GM23338 (cell line): ENCODE measurements around the gene METTL5. TPM values are rescaled to one million over a fixed set of nuclear protein-coding genes. Genes with fewer than 3 reads are reported as not detected.

Experiments
- ATAC-seq: fragments of 200-7000 bp; cut with Tn5 transposase; 3 replicates; pipeline ENCODE4 v1.9.1; 2020
- DNase-seq: peaks from one replicate; pipeline ENCODE4 v3.0.0-alpha.2; 2015; ENCODE audit warnings: low spot score
- H2AFZ ChIP-seq: fragments of 200-600 bp; sonication (generic); 2 replicates; pipeline ENCODE4 v1.8.0; 2016; ENCODE audit warnings: antibody characterized with exemption, mild to moderate bottlenecking, moderate library complexity
- H3F3A ChIP-seq: fragments of 200-600 bp; sonication (generic); replicated peaks from 2 replicates; pipeline ENCODE4 v1.8.0; 2017; ENCODE audit warnings: antibody characterized with exemption, mixed run types, low read depth
- H3K27ac ChIP-seq: fragments of 200-600 bp; sonication (generic); 2 replicates; pipeline ENCODE4 v1.6.1; 2016; ENCODE audit warnings: low read depth
- H3K27me3 ChIP-seq: fragments of 200-600 bp; sonication (generic); 2 replicates; pipeline ENCODE4 v1.8.0; 2016; ENCODE audit warnings: mild to moderate bottlenecking, mixed run types, moderate library complexity; ENCODE audit not compliant: insufficient read depth
- H3K36me3 ChIP-seq: fragments of 200-600 bp; sonication (generic); 2 replicates; pipeline ENCODE4 v1.8.0; 2016; ENCODE audit warnings: mild to moderate bottlenecking; ENCODE audit not compliant: insufficient read depth
- H3K4me1 ChIP-seq: fragments of 200-600 bp; sonication (generic); 2 replicates; pipeline ENCODE4 v1.8.0; 2016; ENCODE audit warnings: mild to moderate bottlenecking, moderate library complexity; ENCODE audit not compliant: insufficient read depth
- H3K4me2 ChIP-seq: fragments of 200-600 bp; sonication (generic); 2 replicates; pipeline ENCODE4 v1.7.1; 2017; ENCODE audit warnings: mixed run types
- H3K4me3 ChIP-seq: fragments of 200-600 bp; sonication (generic); 2 replicates; pipeline ENCODE4 v1.6.1; 2016; ENCODE audit warnings: mixed run types
- H3K79me2 ChIP-seq: fragments of 200-600 bp; sonication (generic); replicated peaks from 2 replicates; pipeline ENCODE4 v1.8.0; 2017; ENCODE audit warnings: mild to moderate bottlenecking; ENCODE audit not compliant: insufficient read depth
- H3K9me2 ChIP-seq: fragments of 200-600 bp; sonication (generic); 2 replicates; pipeline ENCODE4 v1.8.0; 2017; ENCODE audit not compliant: insufficient read depth
- H4K20me1 ChIP-seq: fragments of 200-600 bp; sonication (generic); replicated peaks from 2 replicates; pipeline ENCODE4 v1.8.0; 2017; ENCODE audit warnings: mild to moderate bottlenecking; ENCODE audit not compliant: insufficient read depth
- H3K27ac Mint-ChIP-seq: 2 replicates; pipeline ENCODE4 v1.8.0; 2020; ENCODE audit warnings: inconsistent platforms, mild to moderate bottlenecking, moderate library complexity, mixed read lengths
- H3K27me3 Mint-ChIP-seq: 3 replicates; pipeline ENCODE4 v1.8.0; 2022; ENCODE audit warnings: low read depth, mild to moderate bottlenecking, moderate library complexity, mixed read lengths, inconsistent platforms; ENCODE audit not compliant: insufficient read depth, poor library complexity
- H3K36me3 Mint-ChIP-seq: 3 replicates; pipeline ENCODE4 v1.8.0; 2021; ENCODE audit warnings: low read depth, mild to moderate bottlenecking, inconsistent platforms, moderate library complexity, mixed read lengths
- H3K4me1 Mint-ChIP-seq: 3 replicates; pipeline ENCODE4 v1.8.0; 2020; ENCODE audit warnings: mild to moderate bottlenecking, inconsistent platforms, mixed read lengths
- H3K4me3 Mint-ChIP-seq: 3 replicates; pipeline ENCODE4 v1.8.0; 2021; ENCODE audit warnings: moderate library complexity, mild to moderate bottlenecking, inconsistent platforms, mixed read lengths
- H3K9me3 Mint-ChIP-seq: 3 replicates; pipeline ENCODE4 v1.8.0; 2020; ENCODE audit warnings: moderate library complexity, mild to moderate bottlenecking, inconsistent platforms, mixed read lengths
- CREB1 ChIP-seq: fragments of 250-450 bp; sonication (Bioruptor Pico); IDR thresholded peaks from 2 replicates; pipeline ENCODE4 v1.5.0; 2020; ENCODE audit warnings: low read depth, mild to moderate bottlenecking, moderate library complexity
- EZH2 ChIP-seq: fragments of 200-600 bp; sonication (generic); IDR thresholded peaks from one replicate; pipeline ENCODE4 v1.8.0; 2017; ENCODE audit warnings: antibody characterized with exemption, mild to moderate bottlenecking, low read depth; ENCODE audit not compliant: unreplicated experiment
- EZH2phosphoT487 ChIP-seq: fragments of 200-600 bp; sonication (generic); IDR thresholded peaks from one replicate; pipeline ENCODE4 v1.8.1; 2018; ENCODE audit warnings: antibody characterized with exemption; ENCODE audit not compliant: unreplicated experiment
- JUNB ChIP-seq: IDR thresholded peaks from one replicate; pipeline ENCODE4 v1.6.1; 2016; ENCODE audit warnings: antibody characterized with exemption; ENCODE audit not compliant: unreplicated experiment
- NANOG ChIP-seq: IDR thresholded peaks from 2 replicates; pipeline ENCODE4 v1.6.1; 2016; ENCODE audit warnings: antibody characterized with exemption, borderline replicate concordance
- POLR2AphosphoS5 ChIP-seq: IDR thresholded peaks from 2 replicates; pipeline ENCODE4 v1.6.1; 2016; ENCODE audit warnings: antibody characterized with exemption, low read depth
- STAT1 ChIP-seq: IDR thresholded peaks from one replicate; pipeline ENCODE4 v1.6.1; 2016; ENCODE audit warnings: antibody characterized with exemption; ENCODE audit not compliant: unreplicated experiment
- ZNF114 ChIP-seq: fragments of 250-450 bp; sonication (Bioruptor Pico); IDR thresholded peaks from 2 replicates; pipeline ENCODE4 v1.5.0; 2020; ENCODE audit warnings: mild to moderate bottlenecking, moderate library complexity
- ZNF331 ChIP-seq: fragments of 250-450 bp; sonication (Bioruptor Pico); IDR thresholded peaks from 2 replicates; pipeline ENCODE4 v1.5.0; 2020; ENCODE audit warnings: low read depth, mild to moderate bottlenecking, moderate library complexity
- long read RNA-seq: library from polyadenylated mRNA; unstranded; transcript quantifications from one replicate; pipeline ENCODE4 v2.0.0, GENCODE V29; 2020; ENCODE audit not compliant: unreplicated experiment
- polyA plus RNA-seq: library from polyadenylated mRNA; unstranded; fragments of >200 nt; fragmentation: Nextera tagmentation; extraction: Ambion mirVana; gene quantifications from 2 replicates; pipeline ENCODE4 v1.2.1, GENCODE V29; 2016
- total RNA-seq: library from RNA; depleted of rRNA; stranded (reverse); fragments of >200 nt; shearing (Covaris generic); gene quantifications from 2 replicates; pipeline ENCODE4 v1.2.3, GENCODE V29; 2014; rRNA removed
- TF ChIP-seq, protein P1 (sequence below), 2 experiments: fragments of 200-600 bp in 1 of 2; sonication (generic) in 1 of 2; conservative IDR thresholded peaks; 2 replicates each; pipeline versions ENCODE4 v1.5.1 to v1.6.1; 2016 to 2017; ENCODE audit warnings: antibody characterized with exemption in 2 of 2, low read depth in 2 of 2, mild to moderate bottlenecking in 2 of 2, moderate library complexity in 1 of 2
- TF ChIP-seq, protein P2 (sequence below): IDR thresholded peaks from one replicate; pipeline ENCODE4 v1.6.1; 2018; ENCODE audit warnings: antibody characterized with exemption; ENCODE audit not compliant: unreplicated experiment
- TF ChIP-seq, protein P3 (sequence below): IDR thresholded peaks from 2 replicates; pipeline ENCODE4 v1.6.1; 2016; ENCODE audit warnings: antibody characterized with exemption

Gene METTL5
- total RNA-seq (74.8 and 82.6 TPM in 2 replicates), polyA plus RNA-seq (220 and 233 TPM in 2 replicates)
- long read RNA-seq, transcript METTL5-203 (8 exons, 800 nt): minor isoform, 18 of 111 reads
- long read RNA-seq, transcript METTL5-206 (8 exons, 880 nt): major isoform, 50 of 111 reads
- long read RNA-seq, transcript METTL5-201 (7 exons, 1,010 nt): minor isoform, 15 of 111 reads
- long read RNA-seq, transcript METTL5-207 (7 exons, 1,370 nt): minor isoform, 7 of 111 reads
- long read RNA-seq, partial matches to known transcripts: 14 of 111 reads
- long read RNA-seq, other reads (novel, unspliced or antisense): 6 of 111 reads

DNA sequence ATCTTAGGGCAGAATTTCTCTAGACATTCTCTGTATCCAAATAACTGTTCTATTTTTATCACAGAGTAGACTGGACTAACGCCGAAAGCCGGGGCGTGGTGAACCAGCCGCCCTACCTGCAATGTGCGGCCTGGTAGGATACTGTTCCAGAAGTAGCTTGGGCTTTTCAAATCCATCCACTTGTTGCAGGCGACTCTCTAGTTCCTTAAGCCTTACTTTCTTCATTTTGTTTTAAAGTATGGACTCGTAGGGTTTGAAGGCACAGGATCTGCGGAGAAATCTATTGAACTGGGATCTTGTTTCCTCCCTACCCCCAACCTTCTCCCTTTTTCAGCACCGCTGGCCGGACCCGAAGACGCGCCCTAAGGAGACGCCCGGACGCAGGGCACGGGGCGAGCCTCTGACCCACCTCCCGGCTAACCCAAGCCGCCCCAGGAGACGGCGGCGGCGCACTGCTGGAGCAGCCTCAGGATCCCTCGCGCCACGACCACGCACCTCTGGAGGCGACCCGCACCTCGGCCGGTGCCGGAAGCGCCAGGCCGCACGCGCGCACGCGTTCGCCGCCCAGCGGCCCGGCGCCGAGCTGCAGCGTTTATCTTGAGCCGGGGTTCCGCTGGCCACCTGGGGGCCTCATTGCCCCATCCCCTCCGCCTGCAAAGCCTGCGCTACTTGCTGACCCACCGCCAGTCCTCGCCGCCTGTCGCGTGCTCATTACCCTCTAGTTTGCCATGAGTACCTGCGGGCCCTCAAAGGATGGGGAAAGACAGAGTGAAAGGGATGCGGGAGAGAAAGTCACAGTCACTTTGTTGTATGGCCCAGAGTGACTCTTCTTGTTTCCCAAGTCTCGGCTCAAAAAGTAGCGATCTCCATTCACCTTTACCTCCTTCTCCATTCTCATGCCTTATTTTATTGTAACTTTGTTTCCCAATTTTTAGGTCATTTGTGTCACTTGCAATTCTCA, at the start of gene METTL5:
METTL5 (minus strand) TSS at position 533 of the 961 bp plus-strand sequence; CDS start at position 225, 308 bp downstream.
- Histone ChIP-seq H3K79me2 (peaks cover 46% of the 10 kb centered on the region), H2AFZ (peak within 1 kb of the TSS; percentile 93), H3F3A (no peaks in the 10 kb centered on the region), H3K27me3 (no peaks in the 10 kb centered on the region; the same call in 1 of the 2 replicates), H3K4me2 (peak within 1 kb of the TSS; percentile 93), H3K4me1 (peaks cover 9% of the 10 kb centered on the region; the same call in 1 of the 2 replicates), H4K20me1 (peaks cover 12% of the 10 kb centered on the region), H3K9me2 (no peaks in the 10 kb centered on the region), H3K27ac (peak within 1 kb of the TSS; percentile 60; the same call in 1 of the 2 replicates), H3K36me3 (0 out of 2 replicates have a peak, but pooled peaks cover 6% of the 10 kb centered on the region), H3K4me3 (peak within 1 kb of the TSS; percentile 80)
- Mint-ChIP-seq H3K27ac (peak within 1 kb of the TSS; percentile 88; the same call in 1 of the 2 replicates), H3K4me1 (peaks cover 22% of the 10 kb centered on the region), H3K27me3 (peaks cover 15% of the 10 kb centered on the region), H3K36me3 (peaks cover 19% of the 10 kb centered on the region; the same call in 2 of the 3 replicates), H3K4me3 (peak within 1 kb of the TSS; percentile 82), H3K9me3 (no peaks in the 10 kb centered on the region; the same call in 2 of the 3 replicates)
- TF ChIP-seq POLR2AphosphoS5 (peak; percentile 84), ZNF331 (no peak), CREB1 (CRISPR knock-in tag) (peak; percentile 62; the same call in 1 of the 2 replicates)
- TF ChIP-seq, protein P1, sequence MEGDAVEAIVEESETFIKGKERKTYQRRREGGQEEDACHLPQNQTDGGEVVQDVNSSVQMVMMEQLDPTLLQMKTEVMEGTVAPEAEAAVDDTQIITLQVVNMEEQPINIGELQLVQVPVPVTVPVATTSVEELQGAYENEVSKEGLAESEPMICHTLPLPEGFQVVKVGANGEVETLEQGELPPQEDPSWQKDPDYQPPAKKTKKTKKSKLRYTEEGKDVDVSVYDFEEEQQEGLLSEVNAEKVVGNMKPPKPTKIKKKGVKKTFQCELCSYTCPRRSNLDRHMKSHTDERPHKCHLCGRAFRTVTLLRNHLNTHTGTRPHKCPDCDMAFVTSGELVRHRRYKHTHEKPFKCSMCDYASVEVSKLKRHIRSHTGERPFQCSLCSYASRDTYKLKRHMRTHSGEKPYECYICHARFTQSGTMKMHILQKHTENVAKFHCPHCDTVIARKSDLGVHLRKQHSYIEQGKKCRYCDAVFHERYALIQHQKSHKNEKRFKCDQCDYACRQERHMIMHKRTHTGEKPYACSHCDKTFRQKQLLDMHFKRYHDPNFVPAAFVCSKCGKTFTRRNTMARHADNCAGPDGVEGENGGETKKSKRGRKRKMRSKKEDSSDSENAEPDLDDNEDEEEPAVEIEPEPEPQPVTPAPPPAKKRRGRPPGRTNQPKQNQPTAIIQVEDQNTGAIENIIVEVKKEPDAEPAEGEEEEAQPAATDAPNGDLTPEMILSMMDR (conservative IDR thresholded peaks at IDR 0.05; ENCODE audit: low read depth in 2 of 2): peak; percentile 80 to 95
- ATAC-seq (peak; percentile 78), DNase-seq (peak; percentile 92)

DNA sequence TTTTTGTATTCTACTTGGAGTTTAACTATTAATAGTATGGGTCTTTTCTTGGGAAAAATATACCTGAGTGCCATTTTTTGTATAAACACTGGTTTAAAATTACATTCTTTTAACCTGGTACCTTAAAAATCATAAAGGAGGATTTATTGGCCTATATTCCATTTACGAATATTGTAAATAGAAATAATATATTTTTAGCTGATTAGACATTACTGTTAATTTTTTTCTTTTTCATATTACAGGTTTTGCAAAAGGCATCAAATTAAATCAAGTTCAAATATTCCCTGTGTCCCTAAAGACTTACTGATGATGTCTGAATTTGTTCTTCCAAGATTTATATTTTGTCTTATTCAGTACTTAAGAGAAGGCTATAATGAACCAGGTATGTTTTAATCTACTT, 47.3 kb upstream of the METTL5 start:
- H3K4me2 ChIP-seq: no peak overlapping the region
- no peak overlapping the region for H3K27ac Mint-ChIP-seq
- no peaks in the 10 kb centered on the region for H3K36me3 ChIP-seq
- H3K27me3 ChIP-seq: no peaks in the 10 kb centered on the region
- H3K9me3 Mint-ChIP-seq: no peaks in the 10 kb centered on the region
- no peak overlapping the region for H2AFZ ChIP-seq
- peaks cover 15% of the 10 kb centered on the region for H3K79me2 ChIP-seq
- peaks cover 10% of the 10 kb centered on the region; the same call in 2 of the 3 replicates for H3K36me3 Mint-ChIP-seq
- H3K4me3 ChIP-seq: no peak overlapping the region
- ATAC-seq: no peak
- DNase-seq: no peak
- no peaks in the 10 kb centered on the region; the same call in 1 of the 2 replicates for H4K20me1 ChIP-seq
- peaks cover 14% of the 10 kb centered on the region for H3K4me1 Mint-ChIP-seq
- H3F3A ChIP-seq: no peaks in the 10 kb centered on the region
- H3K4me3 Mint-ChIP-seq: no peak overlapping the region
- no peaks in the 10 kb centered on the region for H3K9me2 ChIP-seq
- peaks cover 17% of the 10 kb centered on the region for H3K4me1 ChIP-seq
- peaks cover 6% of the 10 kb centered on the region for H3K27me3 Mint-ChIP-seq
- H3K27ac ChIP-seq: no peak overlapping the region
- no peak for TF ChIP-seq POLR2AphosphoS5
- no peak for TF ChIP-seq ZNF114 (CRISPR knock-in tag)
- no peak for TF ChIP-seq CREB1 (CRISPR knock-in tag)
- no peak for TF ChIP-seq NANOG
- TF ChIP-seq STAT1: no peak
- TF ChIP-seq, protein P2, sequence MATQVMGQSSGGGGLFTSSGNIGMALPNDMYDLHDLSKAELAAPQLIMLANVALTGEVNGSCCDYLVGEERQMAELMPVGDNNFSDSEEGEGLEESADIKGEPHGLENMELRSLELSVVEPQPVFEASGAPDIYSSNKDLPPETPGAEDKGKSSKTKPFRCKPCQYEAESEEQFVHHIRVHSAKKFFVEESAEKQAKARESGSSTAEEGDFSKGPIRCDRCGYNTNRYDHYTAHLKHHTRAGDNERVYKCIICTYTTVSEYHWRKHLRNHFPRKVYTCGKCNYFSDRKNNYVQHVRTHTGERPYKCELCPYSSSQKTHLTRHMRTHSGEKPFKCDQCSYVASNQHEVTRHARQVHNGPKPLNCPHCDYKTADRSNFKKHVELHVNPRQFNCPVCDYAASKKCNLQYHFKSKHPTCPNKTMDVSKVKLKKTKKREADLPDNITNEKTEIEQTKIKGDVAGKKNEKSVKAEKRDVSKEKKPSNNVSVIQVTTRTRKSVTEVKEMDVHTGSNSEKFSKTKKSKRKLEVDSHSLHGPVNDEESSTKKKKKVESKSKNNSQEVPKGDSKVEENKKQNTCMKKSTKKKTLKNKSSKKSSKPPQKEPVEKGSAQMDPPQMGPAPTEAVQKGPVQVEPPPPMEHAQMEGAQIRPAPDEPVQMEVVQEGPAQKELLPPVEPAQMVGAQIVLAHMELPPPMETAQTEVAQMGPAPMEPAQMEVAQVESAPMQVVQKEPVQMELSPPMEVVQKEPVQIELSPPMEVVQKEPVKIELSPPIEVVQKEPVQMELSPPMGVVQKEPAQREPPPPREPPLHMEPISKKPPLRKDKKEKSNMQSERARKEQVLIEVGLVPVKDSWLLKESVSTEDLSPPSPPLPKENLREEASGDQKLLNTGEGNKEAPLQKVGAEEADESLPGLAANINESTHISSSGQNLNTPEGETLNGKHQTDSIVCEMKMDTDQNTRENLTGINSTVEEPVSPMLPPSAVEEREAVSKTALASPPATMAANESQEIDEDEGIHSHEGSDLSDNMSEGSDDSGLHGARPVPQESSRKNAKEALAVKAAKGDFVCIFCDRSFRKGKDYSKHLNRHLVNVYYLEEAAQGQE: no peak
- TF ChIP-seq, protein P3, sequence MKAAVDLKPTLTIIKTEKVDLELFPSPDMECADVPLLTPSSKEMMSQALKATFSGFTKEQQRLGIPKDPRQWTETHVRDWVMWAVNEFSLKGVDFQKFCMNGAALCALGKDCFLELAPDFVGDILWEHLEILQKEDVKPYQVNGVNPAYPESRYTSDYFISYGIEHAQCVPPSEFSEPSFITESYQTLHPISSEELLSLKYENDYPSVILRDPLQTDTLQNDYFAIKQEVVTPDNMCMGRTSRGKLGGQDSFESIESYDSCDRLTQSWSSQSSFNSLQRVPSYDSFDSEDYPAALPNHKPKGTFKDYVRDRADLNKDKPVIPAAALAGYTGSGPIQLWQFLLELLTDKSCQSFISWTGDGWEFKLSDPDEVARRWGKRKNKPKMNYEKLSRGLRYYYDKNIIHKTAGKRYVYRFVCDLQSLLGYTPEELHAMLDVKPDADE: no peak
- TF ChIP-seq EZH2: no peak
- TF ChIP-seq, protein P1 (conservative IDR thresholded peaks at IDR 0.05; ENCODE audit: low read depth in 2 of 2): no peak
- TF ChIP-seq JUNB: no peak
- TF ChIP-seq EZH2phosphoT487: no peak
- TF ChIP-seq ZNF331: no peak
